ENCODE measurements around the gene BTBD9.

BTBD9 gene

GRCh38 chr6:38215651-38216311 lies 423.9 kb downstream of the BTBD9 start:
- TF ChIP-seq CTCF (IDR thresholded peaks at IDR 0.05; ENCODE audit: low read depth, low read length) = no peak
- Histone ChIP-seq H3K36me3 (no peaks in the 10 kb centered on the region), H3K9me3 (ENCODE audit: severe bottlenecking) (no peaks in the 10 kb centered on the region), H3K27me3 (ENCODE audit: insufficient read depth, low read depth, severe bottlenecking) (no peaks in the 10 kb centered on the region), H3K4me3 (ENCODE audit: low read depth, low read length) (no peak overlapping the region), H3K27ac (no peak overlapping the region)
- DNase-seq = no peak

GRCh38 chr6:38215225-38215624 lies 424.5 kb downstream of the BTBD9 start:
- no peak for TF ChIP-seq CTCF (IDR thresholded peaks at IDR 0.05; ENCODE audit: low read depth, low read length)
- Histone ChIP-seq H3K9me3 (ENCODE audit: severe bottlenecking) (no peaks in the 10 kb centered on the region), H3K36me3 (no peaks in the 10 kb centered on the region), H3K4me3 (ENCODE audit: low read depth, low read length) (no peak overlapping the region), H3K27ac (no peak overlapping the region), H3K27me3 (ENCODE audit: insufficient read depth, low read depth, severe bottlenecking) (no peaks in the 10 kb centered on the region)
- no peak for DNase-seq

- H3K27ac ChIP-seq = no peak overlapping the region
- no peak for TF ChIP-seq CTCF (IDR thresholded peaks at IDR 0.05; ENCODE audit: low read depth, low read length)
These were observed 425.6 kb downstream of the BTBD9 start for GRCh38 chr6:38214159-38214558.

GRCh38 chr6:38213251-38213658 lies 426.5 kb downstream of the BTBD9 start:
- Histone ChIP-seq H3K36me3 (no peaks in the 10 kb centered on the region), H3K27ac (no peak overlapping the region), H3K4me3 (ENCODE audit: low read depth, low read length) (no peak overlapping the region), H3K27me3 (ENCODE audit: insufficient read depth, low read depth, severe bottlenecking) (no peaks in the 10 kb centered on the region), H3K9me3 (ENCODE audit: severe bottlenecking) (no peaks in the 10 kb centered on the region)
- TF ChIP-seq CTCF (IDR thresholded peaks at IDR 0.05; ENCODE audit: low read depth, low read length) = no peak
- no peak for DNase-seq

More at GRCh38 chr6:38214159-38214558, 425.6 kb downstream of the BTBD9 start:
- no peaks in the 10 kb centered on the region for H3K27me3 ChIP-seq (ENCODE audit: insufficient read depth, low read depth, severe bottlenecking)
- H3K4me3 ChIP-seq (ENCODE audit: low read depth, low read length) = no peak overlapping the region
- H3K9me3 ChIP-seq (ENCODE audit: severe bottlenecking) = no peaks in the 10 kb centered on the region
- no peak for DNase-seq
- no peaks in the 10 kb centered on the region for H3K36me3 ChIP-seq

GRCh38 chr6:38212579-38212978 lies 427.1 kb downstream of the BTBD9 start:
- TF ChIP-seq CTCF (IDR thresholded peaks at IDR 0.05; ENCODE audit: low read depth, low read length) = no peak
- H3K27me3 ChIP-seq (ENCODE audit: insufficient read depth, low read depth, severe bottlenecking) = no peaks in the 10 kb centered on the region
- H3K27ac ChIP-seq = no peak overlapping the region
- no peak for DNase-seq
- no peaks in the 10 kb centered on the region for H3K36me3 ChIP-seq
- no peaks in the 10 kb centered on the region for H3K9me3 ChIP-seq (ENCODE audit: severe bottlenecking)
- no peak overlapping the region for H3K4me3 ChIP-seq (ENCODE audit: low read depth, low read length)

- DNase-seq = no peak
- Histone ChIP-seq H3K36me3 (no peaks in the 10 kb centered on the region), H3K9me3 (ENCODE audit: severe bottlenecking) (no peaks in the 10 kb centered on the region), H3K4me3 (ENCODE audit: low read depth, low read length) (no peak overlapping the region), H3K27ac (no peak overlapping the region), H3K27me3 (ENCODE audit: insufficient read depth, low read depth, severe bottlenecking) (no peaks in the 10 kb centered on the region)
- no peak for TF ChIP-seq CTCF (IDR thresholded peaks at IDR 0.05; ENCODE audit: low read depth, low read length)
These were observed 427.6 kb downstream of the BTBD9 start for GRCh38 chr6:38212116-38212515.

Measured in WERI-Rb-1 (cell line).